ENCODE results near the gene DHRS12.

The DHRS12 gene

GRCh38 chr13:51799261-51799660 lies 4.7 kb downstream of the DHRS12 start:
- TF ChIP-seq CTCF (IDR thresholded peaks at IDR 0.05; ENCODE audit: insufficient read depth, low read length, poor library complexity, severe bottlenecking) = no peak
- Histone ChIP-seq H3K36me3 (ENCODE audit: control insufficient read depth, insufficient read depth, low read length) (no peaks in the 10 kb centered on the region), H3K27me3 (replicated peaks; ENCODE audit: control insufficient read depth, insufficient read depth, low read length) (no peaks in the 10 kb centered on the region), H3K4me3 (replicated peaks; ENCODE audit: low read depth, low read length) (no peak overlapping the region)
- DNase-seq (ENCODE audit: extremely low read depth, insufficient read length) = no peak

GRCh38 chr13:51797664-51798488 lies 6.1 kb downstream of the DHRS12 start:
- Histone ChIP-seq H3K4me3 (replicated peaks; ENCODE audit: low read depth, low read length) (no peak overlapping the region), H3K27me3 (replicated peaks; ENCODE audit: control insufficient read depth, insufficient read depth, low read length) (no peaks in the 10 kb centered on the region), H3K36me3 (ENCODE audit: control insufficient read depth, insufficient read depth, low read length) (no peaks in the 10 kb centered on the region)
- peak; percentile 50 for DNase-seq (ENCODE audit: extremely low read depth, insufficient read length)
- peak; percentile 57 for TF ChIP-seq CTCF (IDR thresholded peaks at IDR 0.05; ENCODE audit: insufficient read depth, low read length, poor library complexity, severe bottlenecking)

- Histone ChIP-seq H3K4me3 (replicated peaks; ENCODE audit: low read depth, low read length) (no peak overlapping the region), H3K36me3 (ENCODE audit: control insufficient read depth, insufficient read depth, low read length) (no peaks in the 10 kb centered on the region), H3K27me3 (replicated peaks; ENCODE audit: control insufficient read depth, insufficient read depth, low read length) (no peaks in the 10 kb centered on the region)
- DNase-seq (ENCODE audit: extremely low read depth, insufficient read length) = no peak
- no peak for TF ChIP-seq CTCF (IDR thresholded peaks at IDR 0.05; ENCODE audit: insufficient read depth, low read length, poor library complexity, severe bottlenecking)
Observed at GRCh38 chr13:51796546-51796945, 7.4 kb downstream of the DHRS12 start.

GRCh38 chr13:51795419-51795818 lies 8.5 kb downstream of the DHRS12 start:
- no peaks in the 10 kb centered on the region for H3K36me3 ChIP-seq (ENCODE audit: control insufficient read depth, insufficient read depth, low read length)
- H3K27me3 ChIP-seq (replicated peaks; ENCODE audit: control insufficient read depth, insufficient read depth, low read length) = no peaks in the 10 kb centered on the region
- no peak for TF ChIP-seq CTCF (IDR thresholded peaks at IDR 0.05; ENCODE audit: insufficient read depth, low read length, poor library complexity, severe bottlenecking)
- H3K4me3 ChIP-seq (replicated peaks; ENCODE audit: low read depth, low read length) = no peak overlapping the region
- no peak for DNase-seq (ENCODE audit: extremely low read depth, insufficient read length)

GRCh38 chr13:51794964-51795363 lies 9.0 kb downstream of the DHRS12 start:
- no peak for TF ChIP-seq CTCF (IDR thresholded peaks at IDR 0.05; ENCODE audit: insufficient read depth, low read length, poor library complexity, severe bottlenecking)
- no peak for DNase-seq (ENCODE audit: extremely low read depth, insufficient read length)
- no peaks in the 10 kb centered on the region for H3K36me3 ChIP-seq (ENCODE audit: control insufficient read depth, insufficient read depth, low read length)
- no peak overlapping the region for H3K4me3 ChIP-seq (replicated peaks; ENCODE audit: low read depth, low read length)
- H3K27me3 ChIP-seq (replicated peaks; ENCODE audit: control insufficient read depth, insufficient read depth, low read length) = no peaks in the 10 kb centered on the region
